Measurements from ENCODE around the gene EXPH5. TPM values are rescaled to one million over a fixed set of nuclear protein-coding genes. Genes with fewer than 3 reads are reported as not detected.

Gene EXPH5
- total and polyA plus RNA-seq, 2 donors (not counting 3 experiments of a cell fraction or from before 2014, with no cell fraction given), result 0.03 to 0.09 TPM

GRCh38 chr11:108494182-108494581, 99.4 kb downstream of the EXPH5 start:
- Histone ChIP-seq H3K27ac (ENCODE audit: insufficient read depth, low read depth, low read length) (no peak overlapping the region), H3K27me3 (ENCODE audit: control insufficient read depth in 2 of 2, insufficient read depth in 2 of 2, low read length in 2 of 2) (no peaks in the 10 kb centered on the region), H3K9ac (replicated peaks; ENCODE audit: extremely low read depth, insufficient read depth, low read length) (no peak overlapping the region), H3K4me3 (replicated peaks in 1 of 3; ENCODE audit: insufficient read depth in 1 of 3, low read depth in 1 of 3, low read length in 3 of 3) (no peak overlapping the region), H3K79me2 (ENCODE audit: control insufficient read depth, insufficient read depth, low read length) (peaks cover 13% of the 10 kb centered on the region), H2AFZ (ENCODE audit: low read depth, low read length) (no peak overlapping the region), H3K9me1 (replicated peaks; ENCODE audit: control insufficient read depth, extremely low read depth, insufficient read depth, low read length) (no peaks in the 10 kb centered on the region), H4K20me1 (replicated peaks; ENCODE audit: control insufficient read depth, extremely low read depth, insufficient read depth, low read length) (no peaks in the 10 kb centered on the region), H3K36me3 (ENCODE audit: control insufficient read depth in 2 of 2, extremely low read depth in 1 of 2, insufficient read depth in 2 of 2, low read length in 2 of 2) (peaks cover 0 to 2% of the 10 kb centered on the region in 2 experiments), H3K4me2 (ENCODE audit: insufficient read depth, low read length) (no peak overlapping the region), H3K9me3 (replicated peaks; ENCODE audit: control insufficient read depth, insufficient read depth, low read length) (no peaks in the 10 kb centered on the region), H3K4me1 (ENCODE audit: control insufficient read depth, extremely low read depth, insufficient read depth, low read length) (peaks cover 10% of the 10 kb centered on the region)
- DNase-seq (ENCODE audit: low read depth, low spot score), result no peak
- dilution Hi-C loops (cut with MboI; ENCODE audit: extremely low pct_ligation_motif_present, low sequenced_read_pairs) (no loop called here), intact Hi-C loops (cut with micrococcal nuclease) (no loop called here)
- TF ChIP-seq POLR2A (IDR thresholded peaks at IDR 0.05; ENCODE audit: low read depth, low read length), result no peak
- no peak for TF ChIP-seq EZH2 (IDR thresholded peaks at IDR 0.05; ENCODE audit: borderline replicate concordance, low read depth, low read length, severe bottlenecking)
- TF ChIP-seq GATA2 (IDR thresholded peaks at IDR 0.05; ENCODE audit: insufficient read depth, insufficient read length, low read depth, low read length), result no peak
- TF ChIP-seq POLR2AphosphoS5 (IDR thresholded peaks at IDR 0.05; ENCODE audit: insufficient read depth, low read depth, low read length), result no peak
- no peak for TF ChIP-seq MYC (IDR thresholded peaks at IDR 0.05; ENCODE audit: low read depth, low read length)
- no peak for FAIRE-seq
- CTCF ChIA-PET, result interaction anchor here (1.6 kb wide), 1 partner anchor 152 kb away, joined by 3 read pairs; no protein-coding TSS in a partner anchor
- POLR2A ChIA-PET, result interaction anchor here (0.5 kb wide), 1 partner anchor 9 kb away, joined by 3 read pairs; no protein-coding TSS in a partner anchor
- no TSS peak for BruUV-seq (replicated peaks)

- Histone ChIP-seq H2AFZ (ENCODE audit: low read depth, low read length) (no peak overlapping the region), H3K4me2 (ENCODE audit: insufficient read depth, low read length) (no peak overlapping the region), H3K9me3 (replicated peaks; ENCODE audit: control insufficient read depth, insufficient read depth, low read length) (no peaks in the 10 kb centered on the region), H3K79me2 (ENCODE audit: control insufficient read depth, insufficient read depth, low read length) (peaks cover 13% of the 10 kb centered on the region), H3K36me3 (ENCODE audit: control insufficient read depth in 2 of 2, extremely low read depth in 1 of 2, insufficient read depth in 2 of 2, low read length in 2 of 2) (peaks cover 3 to 4% of the 10 kb centered on the region in 2 experiments), H4K20me1 (replicated peaks; ENCODE audit: control insufficient read depth, extremely low read depth, insufficient read depth, low read length) (no peaks in the 10 kb centered on the region), H3K4me3 (replicated peaks in 1 of 3; ENCODE audit: insufficient read depth in 1 of 3, low read depth in 1 of 3, low read length in 3 of 3) (no peak overlapping the region), H3K4me1 (ENCODE audit: control insufficient read depth, extremely low read depth, insufficient read depth, low read length) (peaks cover 6% of the 10 kb centered on the region), H3K27me3 (ENCODE audit: control insufficient read depth in 2 of 2, insufficient read depth in 2 of 2, low read length in 2 of 2) (no peaks in the 10 kb centered on the region), H3K9ac (replicated peaks; ENCODE audit: extremely low read depth, insufficient read depth, low read length) (no peak overlapping the region), H3K9me1 (replicated peaks; ENCODE audit: control insufficient read depth, extremely low read depth, insufficient read depth, low read length) (no peaks in the 10 kb centered on the region), H3K27ac (ENCODE audit: insufficient read depth, low read depth, low read length) (no peak overlapping the region)
- intact Hi-C loops (cut with micrococcal nuclease), result no loop called here
- no TSS peak for BruUV-seq (replicated peaks)
- TF ChIP-seq JUN (IDR thresholded peaks at IDR 0.05; ENCODE audit: borderline replicate concordance, insufficient read depth, insufficient read length, low read depth) (no peak), POLR2A (IDR thresholded peaks at IDR 0.05; ENCODE audit: low read depth, low read length) (no peak), FOS (IDR thresholded peaks at IDR 0.05; ENCODE audit: borderline replicate concordance, insufficient read depth, low read length) (no peak)
- DNase-seq (ENCODE audit: low read depth, low spot score), result no peak
- no peak for FAIRE-seq
- POLR2A ChIA-PET, result no interaction called here
- dilution Hi-C loops (cut with MboI; ENCODE audit: extremely low pct_ligation_motif_present, low sequenced_read_pairs), result no loop called here
- CTCF ChIA-PET, result interaction anchor here (0.7 to 1.8 kb wide), 2 partner anchors 11 to 1289 kb away, joined by 3 to 5 read pairs; no protein-coding TSS in a partner anchor
Measured at GRCh38 chr11:108491936-108492335, 101.6 kb downstream of the EXPH5 start.
